ENCODE data around the gene ABHD6. TPM values are rescaled to one million over a fixed set of nuclear protein-coding genes. Genes with fewer than 3 reads are reported as not detected.
"Not testable (repeated sequence)": the region's sequence is repeated elsewhere in the genome, so short reads cannot be mapped to it uniquely, and the experiment has no call there.

The ABHD6 gene
- total RNA-seq, 4 donors from 2014 or later, result 35.6 to 39.8 (median 38.2) TPM

DNA sequence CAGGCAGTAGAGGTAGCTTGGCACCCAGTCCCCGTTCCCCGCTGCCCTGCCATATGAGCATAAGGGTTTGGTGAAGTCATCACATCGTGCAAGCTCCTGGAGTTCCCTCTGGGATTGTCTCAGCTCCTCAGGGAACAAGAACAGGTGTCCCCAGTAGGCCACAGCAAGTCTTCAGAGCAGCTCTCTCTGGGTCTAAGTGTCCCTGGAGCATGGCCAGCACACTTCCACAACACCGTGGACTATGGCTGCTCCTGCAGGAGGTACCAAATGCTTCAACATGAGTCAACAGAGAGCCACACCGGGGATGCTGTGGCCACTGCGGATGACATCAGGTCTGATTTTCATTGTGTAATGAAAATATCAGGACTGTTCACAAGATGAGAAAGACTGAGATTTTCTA, 23.1 kb downstream of the ABHD6 start:
- 89% methylated on average over 6 of the region's 6 CpGs for WGBS
- H3K9me3 ChIP-seq, result no peaks in the 10 kb centered on the region
- no peak for TF ChIP-seq POLR2A (IDR thresholded peaks at IDR 0.05)
- peaks cover 33% of the 10 kb centered on the region for H3K36me3 ChIP-seq
- H3K27ac ChIP-seq, result no peak overlapping the region
- no peak overlapping the region for H3K4me3 ChIP-seq
- no peaks in the 10 kb centered on the region for H3K27me3 ChIP-seq
- no peak for DNase-seq (ENCODE audit: low spot score in 2 of 2)
- H3K4me1 ChIP-seq, result no peaks in the 10 kb centered on the region

DNA sequence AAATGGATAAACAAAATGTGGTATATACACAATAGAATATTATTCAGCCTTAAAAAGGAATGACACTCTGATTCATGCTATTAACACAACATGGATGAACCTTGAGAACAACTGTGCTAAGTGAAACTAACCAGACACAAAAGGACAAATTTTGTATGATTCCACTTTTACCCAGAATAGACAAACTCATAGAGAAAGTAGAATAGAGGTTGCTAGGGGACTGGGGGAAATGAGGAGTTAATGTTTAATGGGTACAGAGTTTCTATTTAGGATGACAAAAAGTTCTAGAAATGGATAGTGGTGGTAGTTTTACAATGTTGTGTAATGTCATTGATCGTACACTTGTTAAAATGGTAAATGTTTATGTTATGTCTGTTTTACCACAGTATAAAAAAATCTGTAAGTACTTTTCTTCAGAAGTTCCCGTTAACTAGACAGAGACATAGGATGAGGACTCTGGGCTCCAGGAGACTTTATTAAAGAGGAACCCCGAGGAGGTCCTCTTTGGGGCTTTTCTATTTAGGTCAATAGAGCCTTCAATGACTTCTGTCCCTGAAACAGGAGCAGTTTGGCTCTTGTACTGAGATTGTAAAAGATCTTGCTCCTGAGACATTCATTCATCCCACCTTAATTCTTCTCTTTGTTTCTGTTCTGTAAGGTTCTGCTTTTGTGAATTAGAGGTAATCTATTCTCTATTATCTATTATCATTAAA, 24.5 kb downstream of the ABHD6 start:
- H3K4me1 ChIP-seq, result peaks cover 4% of the 10 kb centered on the region
- H3K27me3 ChIP-seq, result no peaks in the 10 kb centered on the region
- TF ChIP-seq POLR2AphosphoS5 (IDR thresholded peaks at IDR 0.05), result no peak
- no peak for TF ChIP-seq POLR2A (IDR thresholded peaks at IDR 0.05)
- 93% methylated on average over 3 of the region's 3 CpGs for WGBS
- no peak overlapping the region for H3K4me3 ChIP-seq
- H3K9me3 ChIP-seq, result no peaks in the 10 kb centered on the region
- peaks cover 26% of the 10 kb centered on the region for H3K36me3 ChIP-seq
- H3K27ac ChIP-seq, result no peak overlapping the region
- DNase-seq (ENCODE audit: low spot score in 2 of 2), result no peak

DNA sequence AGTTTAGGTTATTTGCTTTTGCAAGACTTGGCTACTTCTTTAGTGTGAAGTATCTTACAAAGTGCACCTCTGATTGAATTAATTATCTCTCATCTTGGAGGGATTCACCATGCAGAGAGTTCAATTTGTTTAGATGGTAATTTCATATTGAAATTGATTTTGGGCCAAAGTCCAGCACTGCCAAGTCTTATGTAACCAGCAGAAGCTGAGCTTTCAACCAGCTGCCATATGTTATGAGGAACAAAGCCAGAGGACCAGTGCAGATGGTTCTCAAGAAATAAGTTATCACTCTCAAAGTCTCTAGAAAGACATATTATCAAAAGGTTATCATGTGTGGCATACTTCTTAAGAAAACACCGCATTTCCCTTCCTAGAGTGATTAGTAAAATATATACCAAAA, 29.0 kb downstream of the ABHD6 start:
- WGBS, result 57% methylated on average over 1 of the region's 1 CpG
- DNase-seq (ENCODE audit: low spot score in 2 of 2), result no peak
- peaks cover 27% of the 10 kb centered on the region for H3K36me3 ChIP-seq
- H3K27ac ChIP-seq, result no peak overlapping the region
- no peak overlapping the region for H3K4me3 ChIP-seq
- peaks cover 4% of the 10 kb centered on the region for H3K4me1 ChIP-seq
- no peaks in the 10 kb centered on the region for H3K27me3 ChIP-seq
- TF ChIP-seq POLR2AphosphoS5 (IDR thresholded peaks at IDR 0.05) (no peak), EP300 (IDR thresholded peaks at IDR 0.05) (no peak)
- no peaks in the 10 kb centered on the region for H3K9me3 ChIP-seq

DNA sequence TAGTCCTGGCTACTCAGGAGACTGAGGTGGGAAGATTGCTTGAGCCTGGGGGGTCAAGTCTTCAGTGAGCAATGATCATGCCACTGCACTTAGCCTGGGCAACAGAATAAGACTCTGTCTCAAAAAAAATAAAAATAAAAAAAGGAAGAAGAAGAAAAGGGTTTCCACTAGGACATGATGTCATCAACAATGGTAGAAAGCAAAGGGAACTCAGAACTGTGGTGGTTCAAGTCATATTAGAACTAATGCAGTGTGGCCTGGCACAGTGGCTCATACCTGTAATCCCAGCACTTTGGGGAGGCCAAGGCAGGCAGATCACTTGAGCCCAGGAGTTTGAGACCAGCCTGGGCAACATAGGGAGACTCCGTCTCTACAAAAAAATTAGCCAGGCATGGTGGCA, 30.0 kb downstream of the ABHD6 start:
- not testable (repeated sequence) for H3K9me3 ChIP-seq; H3K27ac ChIP-seq; H3K4me3 ChIP-seq; DNase-seq (ENCODE audit: low spot score in 2 of 2); H3K27me3 ChIP-seq
- Histone ChIP-seq H3K4me1 (peaks cover 10% of the 10 kb centered on the region), H3K36me3 (peaks cover 27% of the 10 kb centered on the region)
- WGBS, result 96% methylated on average over 1 of the region's 1 CpG

DNA sequence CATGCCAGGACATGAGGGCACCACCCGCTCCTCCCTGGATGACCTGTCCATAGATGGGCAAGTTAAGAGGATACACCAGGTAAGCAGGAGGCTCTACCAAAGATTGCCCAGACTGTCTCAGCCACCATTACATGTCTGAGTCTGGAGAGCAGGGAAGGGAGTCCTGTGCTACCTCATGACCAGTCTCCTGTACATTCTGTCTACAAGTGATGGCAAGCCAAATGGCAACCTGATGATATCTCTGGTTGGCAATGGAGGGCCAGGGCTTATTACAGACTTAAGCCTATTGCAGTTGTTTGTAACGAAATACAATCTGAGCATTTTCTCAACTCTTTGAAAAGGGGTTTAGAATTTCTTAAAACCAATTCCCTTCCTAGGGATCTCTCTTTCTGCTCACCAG, 31.8 kb downstream of the ABHD6 start:
- H3K9me3 ChIP-seq, result no peaks in the 10 kb centered on the region
- H3K27ac ChIP-seq, result no peak overlapping the region
- H3K36me3 ChIP-seq, result peaks cover 30% of the 10 kb centered on the region
- TF ChIP-seq EP300 (IDR thresholded peaks at IDR 0.05) (no peak), POLR2A (IDR thresholded peaks at IDR 0.05) (no peak), POLR2AphosphoS5 (IDR thresholded peaks at IDR 0.05) (no peak)
- TF ChIP-seq, protein P1, sequence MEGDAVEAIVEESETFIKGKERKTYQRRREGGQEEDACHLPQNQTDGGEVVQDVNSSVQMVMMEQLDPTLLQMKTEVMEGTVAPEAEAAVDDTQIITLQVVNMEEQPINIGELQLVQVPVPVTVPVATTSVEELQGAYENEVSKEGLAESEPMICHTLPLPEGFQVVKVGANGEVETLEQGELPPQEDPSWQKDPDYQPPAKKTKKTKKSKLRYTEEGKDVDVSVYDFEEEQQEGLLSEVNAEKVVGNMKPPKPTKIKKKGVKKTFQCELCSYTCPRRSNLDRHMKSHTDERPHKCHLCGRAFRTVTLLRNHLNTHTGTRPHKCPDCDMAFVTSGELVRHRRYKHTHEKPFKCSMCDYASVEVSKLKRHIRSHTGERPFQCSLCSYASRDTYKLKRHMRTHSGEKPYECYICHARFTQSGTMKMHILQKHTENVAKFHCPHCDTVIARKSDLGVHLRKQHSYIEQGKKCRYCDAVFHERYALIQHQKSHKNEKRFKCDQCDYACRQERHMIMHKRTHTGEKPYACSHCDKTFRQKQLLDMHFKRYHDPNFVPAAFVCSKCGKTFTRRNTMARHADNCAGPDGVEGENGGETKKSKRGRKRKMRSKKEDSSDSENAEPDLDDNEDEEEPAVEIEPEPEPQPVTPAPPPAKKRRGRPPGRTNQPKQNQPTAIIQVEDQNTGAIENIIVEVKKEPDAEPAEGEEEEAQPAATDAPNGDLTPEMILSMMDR (IDR thresholded peaks at IDR 0.05), result no peak
- 95% methylated on average over 2 of the region's 2 CpGs for WGBS
- DNase-seq (ENCODE audit: low spot score in 2 of 2), result no peak
- H3K27me3 ChIP-seq, result no peaks in the 10 kb centered on the region
- no peak overlapping the region for H3K4me3 ChIP-seq
- H3K4me1 ChIP-seq, result peaks cover 10% of the 10 kb centered on the region

DNA sequence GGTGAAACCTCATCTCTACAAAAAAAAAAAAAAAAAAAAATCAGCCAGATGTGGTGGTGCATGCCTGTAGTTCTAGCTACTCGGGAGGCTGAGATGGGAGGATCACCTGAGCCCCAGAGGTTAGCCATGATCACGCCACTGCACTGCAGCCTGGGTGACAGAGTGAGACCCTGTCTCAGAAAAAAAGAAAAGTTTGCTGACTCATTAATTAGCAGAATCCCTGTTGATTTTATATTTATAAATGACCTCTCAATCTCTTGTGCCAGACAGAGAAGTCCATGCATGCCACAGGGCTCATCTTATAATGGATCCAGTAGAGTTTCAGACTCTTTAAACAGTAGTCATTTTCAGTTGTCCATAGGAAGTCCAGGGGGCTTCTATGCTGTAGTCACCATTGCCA, 32.9 kb downstream of the ABHD6 start:
- no peak overlapping the region for H3K27ac ChIP-seq
- H3K27me3 ChIP-seq, result no peaks in the 10 kb centered on the region
- no peak for DNase-seq (ENCODE audit: low spot score in 2 of 2)
- peaks cover 10% of the 10 kb centered on the region for H3K4me1 ChIP-seq
- no peaks in the 10 kb centered on the region for H3K9me3 ChIP-seq
- WGBS, result 96% methylated on average over 2 of the region's 2 CpGs
- H3K4me3 ChIP-seq, result no peak overlapping the region
- TF ChIP-seq EP300 (IDR thresholded peaks at IDR 0.05) (no peak), POLR2A (IDR thresholded peaks at IDR 0.05) (no peak), POLR2AphosphoS5 (IDR thresholded peaks at IDR 0.05) (no peak)
- TF ChIP-seq, protein P1 (IDR thresholded peaks at IDR 0.05), result no peak
- peaks cover 40% of the 10 kb centered on the region for H3K36me3 ChIP-seq

DNA sequence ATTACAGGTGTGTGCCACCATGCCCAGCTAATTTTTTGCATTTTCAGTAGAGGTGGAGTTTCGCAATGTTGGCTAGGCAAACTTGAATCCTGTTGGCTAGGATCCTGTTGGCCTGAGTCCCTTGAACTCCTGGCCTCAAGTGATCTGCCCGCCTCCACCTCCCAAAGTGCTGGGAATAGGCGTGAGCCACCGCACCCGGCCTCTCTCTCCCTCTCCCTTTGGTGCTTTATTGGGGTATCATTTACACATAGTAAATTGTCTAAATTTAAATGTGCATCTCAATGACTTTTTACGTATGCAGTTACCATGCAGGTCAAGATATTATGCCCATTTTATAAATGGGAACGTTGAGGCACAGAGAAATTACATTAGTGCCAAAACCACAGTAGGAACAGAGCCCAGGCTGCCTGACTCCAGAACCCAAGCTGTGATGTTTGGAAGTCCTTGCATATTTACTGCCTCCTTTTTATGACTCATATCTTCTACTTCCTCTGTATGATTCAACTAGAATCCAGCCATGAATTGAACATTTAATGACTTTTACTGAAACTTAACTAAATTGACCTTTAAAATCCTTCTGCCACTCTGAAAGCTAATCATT, 34.4 kb downstream of the ABHD6 start:
- Histone ChIP-seq H3K27ac (no peak overlapping the region), H3K4me3 (no peak overlapping the region), H3K4me1 (peaks cover 7% of the 10 kb centered on the region), H3K9me3 (no peaks in the 10 kb centered on the region), H3K36me3 (peaks cover 47% of the 10 kb centered on the region), H3K27me3 (no peaks in the 10 kb centered on the region)
- WGBS, result 50% methylated on average over 7 of the region's 7 CpGs
- no peak for TF ChIP-seq POLR2A (IDR thresholded peaks at IDR 0.05)
- no peak for DNase-seq (ENCODE audit: low spot score in 2 of 2)
